RWPE1 (cell line): ENCODE results near the gene RGS19.

ENCODE experiments used
- CTCF ChIA-PET: fragments of 350-600 bp; sonication (Branson Sonifier 250); formaldehyde crosslinking; extraction: SDS; loops from one replicate; lab custom pipeline; 2021; lab: Yijun Ruan, JAX
- POLR2A ChIA-PET: fragments of 400-600 bp; formaldehyde crosslinking; extraction: SDS; loops from one replicate; lab custom pipeline; 2020; ENCODE audit warnings: antibody characterized with exemption; ENCODE audit not compliant: low non-redundant PET; lab: Yijun Ruan, JAX
- DNase-seq: peaks from one replicate; pipeline ENCODE4 v3.0.0; 2012; ENCODE audit warnings: low spot score
- H3K27ac ChIP-seq: fragments of 450-650 bp; 2 replicates; pipeline ENCODE4 v1.5.1; 2017
- TF ChIP-seq, protein P1 (sequence below): fragments of 450-650 bp; conservative IDR thresholded peaks from 2 replicates; pipeline ENCODE4 v1.5.1; 2017; ENCODE audit warnings: low read depth, mild to moderate bottlenecking

The RGS19 gene

GRCh38 chr20:64056639-64056888 lies 22.8 kb downstream of the RGS19 start:
- CTCF ChIA-PET, result interaction anchor here (1.0 to 1.6 kb wide), 2 partner anchors 10 to 18 kb away, joined by 6 to 9 read pairs; no protein-coding TSS in a partner anchor
- POLR2A ChIA-PET, result no interaction called here
- DNase-seq, result no peak
- TF ChIP-seq, protein P1, sequence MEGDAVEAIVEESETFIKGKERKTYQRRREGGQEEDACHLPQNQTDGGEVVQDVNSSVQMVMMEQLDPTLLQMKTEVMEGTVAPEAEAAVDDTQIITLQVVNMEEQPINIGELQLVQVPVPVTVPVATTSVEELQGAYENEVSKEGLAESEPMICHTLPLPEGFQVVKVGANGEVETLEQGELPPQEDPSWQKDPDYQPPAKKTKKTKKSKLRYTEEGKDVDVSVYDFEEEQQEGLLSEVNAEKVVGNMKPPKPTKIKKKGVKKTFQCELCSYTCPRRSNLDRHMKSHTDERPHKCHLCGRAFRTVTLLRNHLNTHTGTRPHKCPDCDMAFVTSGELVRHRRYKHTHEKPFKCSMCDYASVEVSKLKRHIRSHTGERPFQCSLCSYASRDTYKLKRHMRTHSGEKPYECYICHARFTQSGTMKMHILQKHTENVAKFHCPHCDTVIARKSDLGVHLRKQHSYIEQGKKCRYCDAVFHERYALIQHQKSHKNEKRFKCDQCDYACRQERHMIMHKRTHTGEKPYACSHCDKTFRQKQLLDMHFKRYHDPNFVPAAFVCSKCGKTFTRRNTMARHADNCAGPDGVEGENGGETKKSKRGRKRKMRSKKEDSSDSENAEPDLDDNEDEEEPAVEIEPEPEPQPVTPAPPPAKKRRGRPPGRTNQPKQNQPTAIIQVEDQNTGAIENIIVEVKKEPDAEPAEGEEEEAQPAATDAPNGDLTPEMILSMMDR, result no peak
- H3K27ac ChIP-seq, result no peak overlapping the region

DNA sequence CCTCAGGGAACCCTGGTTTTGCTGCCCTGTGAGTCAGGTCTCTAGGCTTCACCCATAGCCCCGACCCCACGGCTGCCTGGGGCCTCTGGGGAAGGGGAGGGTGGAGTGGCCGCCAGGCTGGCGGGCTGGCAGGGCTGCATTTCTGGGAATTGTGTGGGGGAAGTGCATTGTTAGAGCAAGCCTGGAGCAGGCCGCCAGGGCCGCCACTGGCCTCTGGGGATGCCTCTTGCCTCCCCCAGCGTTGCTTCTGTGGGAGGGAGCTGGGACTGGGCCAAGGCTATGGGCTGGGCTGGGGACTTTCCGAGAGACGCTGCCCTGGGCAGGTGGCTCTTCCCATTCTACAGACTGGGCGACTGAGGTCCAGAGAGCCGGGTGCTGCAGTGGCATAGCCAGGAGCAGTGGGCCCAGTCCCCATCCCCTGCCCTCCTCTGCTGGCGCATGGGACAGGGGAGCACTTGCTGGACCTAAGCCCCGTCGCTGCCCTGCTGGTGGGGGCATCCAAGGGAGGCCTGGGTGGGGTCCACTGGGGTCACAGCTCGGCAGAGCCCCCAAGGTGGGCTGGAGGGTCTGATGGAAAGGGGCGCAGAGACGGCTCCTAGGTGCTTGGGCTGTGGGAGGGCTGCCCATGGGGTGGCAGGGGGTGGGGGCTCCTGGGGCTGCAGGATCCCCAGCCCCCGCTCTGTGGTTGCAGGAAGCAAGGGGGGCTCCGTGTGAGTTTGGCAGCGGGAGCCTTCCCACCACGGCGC lies 23.3 kb downstream of the RGS19 start:
- POLR2A ChIA-PET, result no interaction called here
- TF ChIP-seq, protein P1, result no peak

GRCh38 chr20:64055396-64055892 lies 23.9 kb downstream of the RGS19 start:
- POLR2A ChIA-PET, result no interaction called here
- peak overlapping the region; percentile 53; the same call in 1 of the 2 replicates for H3K27ac ChIP-seq
- CTCF ChIA-PET, result interaction anchor here (0.6 to 5.6 kb wide), 2 partner anchors 10 to 16 kb away, joined by 3 to 96 read pairs; no protein-coding TSS in a partner anchor
- TF ChIP-seq, protein P1, result no peak
- DNase-seq, result no peak

More for the DNA sequence above, 23.3 kb downstream of the RGS19 start:
- no peak for DNase-seq
- CTCF ChIA-PET, result interaction anchor here (0.6 to 1.6 kb wide), 3 partner anchors 9 to 17 kb away, joined by 3 to 9 read pairs (median 6); no protein-coding TSS in a partner anchor
- no peak overlapping the region for H3K27ac ChIP-seq

DNA sequence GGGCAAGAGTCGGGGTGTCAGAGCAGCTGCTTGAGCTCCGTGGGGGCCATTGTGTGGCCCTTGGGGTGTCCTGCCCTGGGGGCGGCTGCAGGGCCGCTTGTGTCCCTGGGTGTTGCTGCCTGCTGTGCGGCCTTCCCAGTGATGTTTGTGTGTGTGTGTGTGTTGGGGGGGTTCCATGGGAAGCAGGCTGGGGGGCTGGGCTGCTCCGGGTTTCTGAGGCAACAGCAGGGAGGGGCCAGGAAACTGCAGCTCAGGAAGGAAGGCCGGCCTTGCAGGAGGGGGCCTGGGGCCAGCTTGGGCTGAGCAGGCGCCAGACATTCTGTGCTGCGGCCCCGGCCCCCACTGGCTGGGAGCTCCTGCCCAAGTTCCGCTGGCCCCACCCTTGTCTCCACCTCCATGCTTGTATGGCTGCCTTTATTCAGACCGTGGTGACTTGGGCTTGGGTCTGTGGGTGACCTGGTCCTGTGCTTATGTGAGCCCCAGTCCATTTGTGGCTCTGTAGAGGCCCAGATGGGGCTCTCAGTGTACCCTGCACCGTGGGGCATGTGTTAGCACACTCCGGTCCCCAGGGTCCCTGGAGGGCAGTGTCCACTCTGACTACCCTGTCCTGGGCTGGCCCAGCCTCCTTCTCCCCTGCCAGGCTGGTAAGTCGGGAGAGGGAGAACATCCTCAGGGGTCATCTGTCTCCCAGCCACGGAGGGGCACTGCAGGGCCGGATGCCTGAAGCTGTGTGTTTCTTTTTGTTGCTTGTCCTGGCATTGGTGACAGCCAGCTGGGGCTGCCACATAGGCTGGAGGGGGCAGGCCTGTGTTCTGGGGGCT lies 25.3 kb downstream of the RGS19 start:
- TF ChIP-seq, protein P1, result no peak; the same call in 1 of the 2 replicates
- no peak for DNase-seq
- ChIA-PET CTCF (interaction anchor here (0.6 to 5.6 kb wide), 4 partner anchors 9 to 27 kb away, joined by 3 to 96 read pairs (median 4); no protein-coding TSS in a partner anchor), POLR2A (interaction anchor here (0.5 to 1.9 kb wide), 3 partner anchors 9 to 83 kb away, joined by 3 to 8 read pairs (median 8); partner anchors contain the start of gene TCEA2)
- peak overlapping the region; percentile 53 for H3K27ac ChIP-seq

DNA sequence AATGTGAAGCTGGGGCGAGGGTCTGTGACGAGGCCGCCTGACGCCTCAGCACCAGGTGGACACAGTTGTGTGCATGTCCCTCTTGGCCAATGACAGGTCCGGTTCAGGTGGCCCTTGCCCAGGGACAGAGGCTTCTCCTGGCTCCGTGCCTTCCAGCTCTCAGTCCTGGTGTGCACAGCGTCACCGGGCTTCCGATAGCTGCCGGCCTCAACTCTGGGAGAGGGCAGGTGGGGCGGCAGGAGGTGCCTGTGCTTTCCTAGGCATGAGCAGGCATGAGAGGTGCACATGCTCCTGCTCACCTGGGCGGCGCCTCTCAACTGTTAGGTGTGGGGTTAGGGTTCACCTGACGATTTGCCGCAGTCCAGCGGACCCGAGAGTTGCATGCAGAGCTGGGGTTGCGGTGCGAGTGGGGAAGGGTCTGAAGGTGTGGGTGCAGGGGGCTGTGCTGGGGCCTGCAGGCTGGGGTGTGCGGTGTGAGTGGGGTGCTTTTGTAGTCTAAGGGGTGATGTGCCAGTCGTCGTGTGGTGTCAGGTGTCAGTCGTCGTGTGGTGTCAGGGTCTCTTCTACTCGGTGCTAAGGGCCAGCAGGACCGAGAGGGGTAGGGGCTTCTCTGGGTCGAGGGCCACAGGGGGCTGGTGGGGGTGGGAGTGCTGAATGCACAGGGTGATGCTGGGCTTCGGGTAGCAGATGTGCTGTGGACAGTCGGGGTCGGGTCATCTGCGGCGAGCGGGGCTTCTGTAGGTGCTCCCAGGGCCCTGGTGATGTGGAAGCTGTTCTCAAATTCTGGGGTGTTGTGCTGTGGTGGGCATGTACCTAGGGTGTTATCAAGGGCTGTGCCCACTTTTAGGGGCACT lies 26.1 kb downstream of the RGS19 start:
- CTCF ChIA-PET, result interaction anchor here (0.5 to 5.6 kb wide), 7 partner anchors 8 to 589 kb away, joined by 3 to 96 read pairs (median 3); no protein-coding TSS in a partner anchor
- POLR2A ChIA-PET, result interaction anchor here (1.9 kb wide), 1 partner anchor 10 kb away, joined by 8 read pairs; the partner anchor contains the start of gene TCEA2
- H3K27ac ChIP-seq, result peak overlapping the region; percentile 53

More for the DNA sequence above, 26.1 kb downstream of the RGS19 start:
- TF ChIP-seq, protein P1, result no peak
- DNase-seq, result no peak
